Brain microvascular endothelial cell (primary cell): ENCODE results near the gene BARX2.

ENCODE experiments used
- DNase-seq: peaks from one replicate; pipeline ENCODE4 v3.0.0-alpha.2; 2020
- H3K27ac ChIP-seq: fragments of 250-450 bp; sonication (Bioruptor Pico); 2 replicates; pipeline ENCODE4 v1.5.1; 2020; ENCODE audit warnings: mild to moderate bottlenecking, moderate library complexity
- H3K27me3 ChIP-seq: fragments of 250-450 bp; sonication (Bioruptor Pico); replicated peaks from 2 replicates; pipeline ENCODE4 v1.5.1; 2020; ENCODE audit warnings: mild to moderate bottlenecking
- H3K36me3 ChIP-seq: fragments of 250-450 bp; sonication (Bioruptor Pico); replicated peaks from 2 replicates; pipeline ENCODE4 v1.5.1; 2020; ENCODE audit warnings: mild to moderate bottlenecking
- H3K4me3 ChIP-seq: 2 replicates; pipeline ENCODE4 v1.5.1; 2011; ENCODE audit warnings: low read depth, mild to moderate bottlenecking, control low read depth, low read length, moderate library complexity
- CTCF ChIP-seq: IDR thresholded peaks from 2 replicates; pipeline ENCODE4 v1.5.1; 2011; ENCODE audit warnings: low read depth, mild to moderate bottlenecking, moderate library complexity, low read length, control low read depth, inconsistent platforms; ENCODE audit errors: missing control alignments
- in situ Hi-C: cut with HindIII; loops from 2 replicates; pipeline ENCODE4 v1.10.0; 2017; ENCODE audit warnings: low sequenced_read_pairs, low pct_ligation_motif_present

The BARX2 gene

GRCh38 chr11:129493746-129494145 lies 118.1 kb downstream of the BARX2 start:
- no peak overlapping the region for H3K4me3 ChIP-seq
- in situ Hi-C loops, result no loop called here
- no peak for DNase-seq
- H3K27ac ChIP-seq, result no peak overlapping the region
- no peaks in the 10 kb centered on the region for H3K27me3 ChIP-seq
- no peak for TF ChIP-seq CTCF
- no peaks in the 10 kb centered on the region for H3K36me3 ChIP-seq
